ENCODE measurements around the gene CMTM7. TPM values are rescaled to one million over a fixed set of nuclear protein-coding genes. Genes with fewer than 3 reads are reported as not detected.

Gene CMTM7
- total and polyA plus RNA-seq, 4 donors = 4.4 to 20.6 (median 11.6) TPM

GRCh38 chr3:32501783-32502117 lies 110.1 kb downstream of the CMTM7 start:
- H3K4me3 ChIP-seq (ENCODE audit: low read depth, low read length) = peak overlapping the region; percentile 82
- no peaks in the 10 kb centered on the region for H3K27me3 ChIP-seq (ENCODE audit: control insufficient read depth, insufficient read depth, low read length)
- peaks cover 7% of the 10 kb centered on the region for H3K4me1 ChIP-seq (ENCODE audit: control insufficient read depth, insufficient read depth, low read length)
- peak overlapping the region; percentile 99 for H3K27ac ChIP-seq (ENCODE audit: low read depth, low read length)
- 0% methylated on average over 3 of the region's 4 CpGs for WGBS (ENCODE audit: insufficient coverage)
- DNase-seq (ENCODE audit: low read depth in 4 of 6, low spot score in 6 of 6) = no peak
- H3K9me3 ChIP-seq (ENCODE audit: control insufficient read depth, insufficient read depth, low read length) = no peaks in the 10 kb centered on the region
- H3K36me3 ChIP-seq (ENCODE audit: control insufficient read depth, insufficient read depth, low read length) = no peaks in the 10 kb centered on the region

GRCh38 chr3:32502118-32502945 lies 110.7 kb downstream of the CMTM7 start, which contains the start of gene CMTM6:
CMTM6 (minus strand) TSS chr3:32502852; CDS start chr3:32502745, 107 bp downstream.
- Histone ChIP-seq H3K27ac (ENCODE audit: low read depth, low read length) (peak within 1 kb of the TSS; percentile 99), H3K27me3 (ENCODE audit: control insufficient read depth, insufficient read depth, low read length) (no peaks in the 10 kb centered on the region), H3K9me3 (ENCODE audit: control insufficient read depth, insufficient read depth, low read length) (no peaks in the 10 kb centered on the region), H3K4me3 (ENCODE audit: low read depth, low read length) (peak within 1 kb of the TSS; percentile 82), H3K36me3 (ENCODE audit: control insufficient read depth, insufficient read depth, low read length) (no peaks in the 10 kb centered on the region), H3K4me1 (ENCODE audit: control insufficient read depth, insufficient read depth, low read length) (peaks cover 7% of the 10 kb centered on the region)
- peak; percentile 47 to 94 (median 72) for DNase-seq (ENCODE audit: low read depth in 4 of 6, low spot score in 6 of 6)
- 0% methylated on average over 53 of the region's 61 CpGs for WGBS (ENCODE audit: insufficient coverage)

GRCh38 chr3:32502946-32503286 lies 111.3 kb downstream of the CMTM7 start:
- 10% methylated on average over 5 of the region's 6 CpGs for WGBS (ENCODE audit: insufficient coverage)
- H3K27ac ChIP-seq (ENCODE audit: low read depth, low read length) = peak overlapping the region; percentile 99
- peak in 1 of 6 donors; percentile 44 for DNase-seq (ENCODE audit: low read depth in 4 of 6, low spot score in 6 of 6)

More at GRCh38 chr3:32502946-32503286, 111.3 kb downstream of the CMTM7 start:
- Histone ChIP-seq H3K27me3 (ENCODE audit: control insufficient read depth, insufficient read depth, low read length) (no peaks in the 10 kb centered on the region), H3K36me3 (ENCODE audit: control insufficient read depth, insufficient read depth, low read length) (no peaks in the 10 kb centered on the region), H3K4me1 (ENCODE audit: control insufficient read depth, insufficient read depth, low read length) (peaks cover 7% of the 10 kb centered on the region), H3K9me3 (ENCODE audit: control insufficient read depth, insufficient read depth, low read length) (no peaks in the 10 kb centered on the region), H3K4me3 (ENCODE audit: low read depth, low read length) (peak overlapping the region; percentile 82)

Other genes with a start within 250 kb of the CMTM7 start
- gene CMTM8, start 153.2 kb upstream of the CMTM7 start, total RNA-seq = 1 to 10 TPM in 1 of 2 donors, under 1 TPM in 1; 0.89 to 1.0 TPM
- 1 to 10 TPM; 4.5 to 4.6 TPM for gene CMTM8, start 153.2 kb upstream of the CMTM7 start, polyA plus RNA-seq (ENCODE audit: insufficient read length in 2 of 2)
- 10 to 100 TPM; 60.2 to 76.2 TPM for gene CMTM6, start 111.0 kb downstream of the CMTM7 start, total RNA-seq
- gene CMTM6, start 111.0 kb downstream of the CMTM7 start, polyA plus RNA-seq (ENCODE audit: insufficient read length in 2 of 2) = 10 to 100 TPM; 29.7 to 36.2 TPM
- 10 to 100 TPM; 40.7 to 78.1 TPM for gene DYNC1LI1, start 179.0 kb downstream of the CMTM7 start, total RNA-seq
- gene DYNC1LI1, start 179.0 kb downstream of the CMTM7 start, polyA plus RNA-seq (ENCODE audit: insufficient read length in 2 of 2) = 10 to 100 TPM; 58.3 to 65.7 TPM